Measurements from ENCODE around the gene DDX20. TPM values are rescaled to one million over a fixed set of nuclear protein-coding genes. Genes with fewer than 3 reads are reported as not detected.

DDX20 gene
- total RNA-seq, 1 experiment from 2014 or later, result 22.8 TPM

GRCh38 chr1:111776861-111777260 lies 21.2 kb downstream of the DDX20 start:
- no peak overlapping the region for H3K4me3 ChIP-seq
- H3K9me3 ChIP-seq (replicated peaks), result no peaks in the 10 kb centered on the region; the same call in 1 of the 2 replicates
- no peak overlapping the region for H3K27ac ChIP-seq
- H3K27me3 ChIP-seq (replicated peaks), result no peaks in the 10 kb centered on the region
- no peaks in the 10 kb centered on the region for H3K36me3 ChIP-seq
- DNase-seq (ENCODE audit: low read depth in 1 of 2, low spot score in 2 of 2), result no peak
- peaks cover 34% of the 10 kb centered on the region for H3K4me1 ChIP-seq (replicated peaks)

GRCh38 chr1:111777301-111777700 lies 21.6 kb downstream of the DDX20 start:
- no peak overlapping the region for H3K4me3 ChIP-seq
- no peaks in the 10 kb centered on the region for H3K36me3 ChIP-seq
- no peak for DNase-seq (ENCODE audit: low read depth in 1 of 2, low spot score in 2 of 2)
- H3K9me3 ChIP-seq (replicated peaks), result no peaks in the 10 kb centered on the region; the same call in 1 of the 2 replicates
- H3K27ac ChIP-seq, result no peak overlapping the region
- peaks cover 34% of the 10 kb centered on the region for H3K4me1 ChIP-seq (replicated peaks)
- H3K27me3 ChIP-seq (replicated peaks), result no peaks in the 10 kb centered on the region

GRCh38 chr1:111778066-111778465 lies 22.4 kb downstream of the DDX20 start:
- peaks cover 34% of the 10 kb centered on the region for H3K4me1 ChIP-seq (replicated peaks)
- no peak overlapping the region for H3K4me3 ChIP-seq
- H3K9me3 ChIP-seq (replicated peaks), result no peaks in the 10 kb centered on the region; the same call in 1 of the 2 replicates
- H3K27ac ChIP-seq, result peak overlapping the region; percentile 64
- no peak for DNase-seq (ENCODE audit: low read depth in 1 of 2, low spot score in 2 of 2)
- H3K27me3 ChIP-seq (replicated peaks), result no peaks in the 10 kb centered on the region
- no peaks in the 10 kb centered on the region for H3K36me3 ChIP-seq

- no peak overlapping the region for H3K4me3 ChIP-seq
- H3K27me3 ChIP-seq (replicated peaks), result 0 out of 2 replicates have a peak, but pooled peaks cover 1% of the 10 kb centered on the region
- H3K9me3 ChIP-seq (replicated peaks), result no peaks in the 10 kb centered on the region; the same call in 1 of the 2 replicates
- H3K4me1 ChIP-seq (replicated peaks), result peaks cover 34% of the 10 kb centered on the region
- peak; percentile 54 to 62 for DNase-seq (ENCODE audit: low read depth in 1 of 2, low spot score in 2 of 2)
- peak overlapping the region; percentile 64 for H3K27ac ChIP-seq
- no peaks in the 10 kb centered on the region for H3K36me3 ChIP-seq
These were observed 22.9 kb downstream of the DDX20 start for GRCh38 chr1:111778541-111779051.

GRCh38 chr1:111779546-111779945 lies 23.8 kb downstream of the DDX20 start:
- DNase-seq (ENCODE audit: low read depth in 1 of 2, low spot score in 2 of 2), result no peak
- H3K4me1 ChIP-seq (replicated peaks), result peaks cover 34% of the 10 kb centered on the region
- H3K27me3 ChIP-seq (replicated peaks), result 0 out of 2 replicates have a peak, but pooled peaks cover 3% of the 10 kb centered on the region
- H3K4me3 ChIP-seq, result no peak overlapping the region
- peak overlapping the region; percentile 64; the same call in 1 of the 2 replicates for H3K27ac ChIP-seq
- no peaks in the 10 kb centered on the region; the same call in 1 of the 2 replicates for H3K9me3 ChIP-seq (replicated peaks)
- H3K36me3 ChIP-seq, result no peaks in the 10 kb centered on the region

- H3K4me1 ChIP-seq (replicated peaks), result peaks cover under 1% of the 10 kb centered on the region
- H3K4me3 ChIP-seq, result no peak overlapping the region
- H3K36me3 ChIP-seq, result no peaks in the 10 kb centered on the region
- H3K9me3 ChIP-seq (replicated peaks), result no peaks in the 10 kb centered on the region
- DNase-seq (ENCODE audit: low read depth in 1 of 2, low spot score in 2 of 2), result no peak
- no peak overlapping the region for H3K27ac ChIP-seq
- H3K27me3 ChIP-seq (replicated peaks), result peaks cover 8% of the 10 kb centered on the region; the same call in 1 of the 2 replicates
These were observed 28.7 kb downstream of the DDX20 start for GRCh38 chr1:111784273-111784901.

- no peaks in the 10 kb centered on the region for H3K9me3 ChIP-seq (replicated peaks)
- peaks cover 22% of the 10 kb centered on the region for H3K27me3 ChIP-seq (replicated peaks)
- no peaks in the 10 kb centered on the region for H3K36me3 ChIP-seq
- H3K4me1 ChIP-seq (replicated peaks), result no peaks in the 10 kb centered on the region
- DNase-seq (ENCODE audit: low read depth in 1 of 2, low spot score in 2 of 2), result no peak
- H3K27ac ChIP-seq, result no peak overlapping the region
- no peak overlapping the region for H3K4me3 ChIP-seq
These were observed 31.0 kb downstream of the DDX20 start for GRCh38 chr1:111786669-111787207.

- H3K4me1 ChIP-seq (replicated peaks), result no peaks in the 10 kb centered on the region
- no peaks in the 10 kb centered on the region for H3K36me3 ChIP-seq
- H3K9me3 ChIP-seq (replicated peaks), result no peaks in the 10 kb centered on the region
- no peak overlapping the region for H3K27ac ChIP-seq
- no peak for DNase-seq (ENCODE audit: low read depth in 1 of 2, low spot score in 2 of 2)
- peaks cover 25% of the 10 kb centered on the region for H3K27me3 ChIP-seq (replicated peaks)
- no peak overlapping the region for H3K4me3 ChIP-seq
These were observed 33.4 kb downstream of the DDX20 start for GRCh38 chr1:111789142-111789541.

- no peak overlapping the region for H3K4me3 ChIP-seq
- H3K9me3 ChIP-seq (replicated peaks), result no peaks in the 10 kb centered on the region
- H3K27ac ChIP-seq, result no peak overlapping the region
- no peaks in the 10 kb centered on the region for H3K36me3 ChIP-seq
- DNase-seq (ENCODE audit: low read depth in 1 of 2, low spot score in 2 of 2), result no peak
- H3K27me3 ChIP-seq (replicated peaks), result peaks cover 25% of the 10 kb centered on the region
- H3K4me1 ChIP-seq (replicated peaks), result no peaks in the 10 kb centered on the region
These were observed 34.1 kb downstream of the DDX20 start for GRCh38 chr1:111789666-111790316.

- H3K27ac ChIP-seq, result no peak overlapping the region
- H3K4me1 ChIP-seq (replicated peaks), result no peaks in the 10 kb centered on the region
- H3K9me3 ChIP-seq (replicated peaks), result no peaks in the 10 kb centered on the region
- no peaks in the 10 kb centered on the region for H3K36me3 ChIP-seq
- peaks cover 33% of the 10 kb centered on the region for H3K27me3 ChIP-seq (replicated peaks)
- no peak for DNase-seq (ENCODE audit: low read depth in 1 of 2, low spot score in 2 of 2)
- H3K4me3 ChIP-seq, result no peak overlapping the region
These were observed 36.1 kb downstream of the DDX20 start for GRCh38 chr1:111791776-111792175.

GRCh38 chr1:111792249-111792648 lies 36.5 kb downstream of the DDX20 start:
- H3K4me3 ChIP-seq, result no peak overlapping the region
- no peaks in the 10 kb centered on the region for H3K4me1 ChIP-seq (replicated peaks)
- H3K9me3 ChIP-seq (replicated peaks), result no peaks in the 10 kb centered on the region
- peaks cover 33% of the 10 kb centered on the region for H3K27me3 ChIP-seq (replicated peaks)
- H3K36me3 ChIP-seq, result no peaks in the 10 kb centered on the region
- no peak overlapping the region for H3K27ac ChIP-seq
- DNase-seq (ENCODE audit: low read depth in 1 of 2, low spot score in 2 of 2), result no peak

GRCh38 chr1:111793923-111794322 lies 38.2 kb downstream of the DDX20 start:
- Histone ChIP-seq H3K36me3 (no peaks in the 10 kb centered on the region), H3K27me3 (replicated peaks) (peaks cover 31% of the 10 kb centered on the region), H3K4me3 (no peak overlapping the region), H3K27ac (no peak overlapping the region), H3K4me1 (replicated peaks) (no peaks in the 10 kb centered on the region), H3K9me3 (replicated peaks) (no peaks in the 10 kb centered on the region)
- DNase-seq (ENCODE audit: low read depth in 1 of 2, low spot score in 2 of 2), result no peak

GRCh38 chr1:111795401-111795800 lies 39.7 kb downstream of the DDX20 start:
- Histone ChIP-seq H3K9me3 (replicated peaks) (no peaks in the 10 kb centered on the region), H3K4me3 (no peak overlapping the region), H3K27me3 (replicated peaks) (peaks cover 24% of the 10 kb centered on the region), H3K4me1 (replicated peaks) (no peaks in the 10 kb centered on the region), H3K36me3 (no peaks in the 10 kb centered on the region), H3K27ac (no peak overlapping the region)
- no peak for DNase-seq (ENCODE audit: low read depth in 1 of 2, low spot score in 2 of 2)

- H3K27me3 ChIP-seq (replicated peaks), result peaks cover 22% of the 10 kb centered on the region
- H3K9me3 ChIP-seq (replicated peaks), result no peaks in the 10 kb centered on the region
- no peak for DNase-seq (ENCODE audit: low read depth in 1 of 2, low spot score in 2 of 2)
- H3K4me1 ChIP-seq (replicated peaks), result no peaks in the 10 kb centered on the region
- no peak overlapping the region for H3K27ac ChIP-seq
- H3K4me3 ChIP-seq, result no peak overlapping the region
- H3K36me3 ChIP-seq, result no peaks in the 10 kb centered on the region
These were observed 42.9 kb downstream of the DDX20 start for GRCh38 chr1:111798580-111798979.

Measured in SJSA1 (cell line).